Measurements from ENCODE around the gene EXO5. TPM values are rescaled to one million over a fixed set of nuclear protein-coding genes. Genes with fewer than 3 reads are reported as not detected.
"Not testable (repeated sequence)": the region's sequence is repeated elsewhere in the genome, so short reads cannot be mapped to it uniquely, and the experiment has no call there.

The EXO5 gene
- total and polyA plus RNA-seq, 5 donors, result 3.4 to 6.3 (median 4.7) TPM

DNA sequence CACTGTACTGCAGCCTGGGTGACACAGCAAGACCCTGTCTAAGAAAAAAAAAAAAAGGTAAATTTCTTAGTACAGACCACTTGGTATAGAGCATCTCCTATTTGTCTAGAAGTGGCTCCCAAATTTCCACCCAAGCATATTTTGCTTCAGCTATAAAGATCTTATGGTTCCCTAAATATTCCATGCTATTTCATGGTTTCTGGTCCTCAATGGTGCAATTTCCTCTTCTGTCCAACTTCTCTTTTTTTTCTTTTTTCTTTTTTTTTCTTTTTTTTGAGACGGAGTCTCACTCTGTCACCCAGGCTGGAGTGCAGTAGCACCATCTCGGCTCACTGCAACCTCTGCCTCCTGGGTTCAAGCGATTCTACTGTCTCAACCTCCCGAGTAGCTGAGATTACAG, 5.9 kb upstream of the EXO5 start:
- H3K27ac ChIP-seq (ENCODE audit: low read length); H3K4me1 ChIP-seq (ENCODE audit: control insufficient read depth, insufficient read depth, low read length); H3K9me3 ChIP-seq (ENCODE audit: control insufficient read depth, low read length); H3K4me3 ChIP-seq (ENCODE audit: low read length); DNase-seq; H3K27me3 ChIP-seq (ENCODE audit: control insufficient read depth, insufficient read depth); ATAC-seq; intact Hi-C loops (cut with DNase I): not testable (repeated sequence)
- 98% methylated on average over 4 of the region's 4 CpGs for WGBS

DNA sequence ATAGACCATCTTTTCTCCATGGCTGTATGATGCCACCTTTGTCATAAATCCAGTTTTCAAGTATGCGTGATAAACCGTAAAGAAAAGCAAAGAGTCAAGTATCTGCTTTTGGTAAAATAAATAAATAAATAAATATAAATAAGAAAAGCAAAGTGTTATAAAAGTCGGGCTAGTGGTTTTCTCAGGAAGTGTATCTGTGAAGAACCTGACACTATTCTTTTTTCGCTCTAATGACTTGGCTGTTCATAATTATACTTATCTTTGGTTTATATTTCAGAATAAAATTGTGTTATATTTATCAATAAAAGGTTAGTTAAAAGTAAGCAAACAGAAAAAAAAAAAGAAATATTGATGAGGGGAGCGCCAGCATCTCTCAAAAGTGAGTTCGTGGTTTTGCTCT, 594 bp upstream of the EXO5 start:
- DNase-seq, result no peak
- WGBS, result 65% methylated on average over 6 of the region's 6 CpGs
- H3K27ac ChIP-seq (ENCODE audit: low read length), result peak overlapping the region; percentile 79

DNA sequence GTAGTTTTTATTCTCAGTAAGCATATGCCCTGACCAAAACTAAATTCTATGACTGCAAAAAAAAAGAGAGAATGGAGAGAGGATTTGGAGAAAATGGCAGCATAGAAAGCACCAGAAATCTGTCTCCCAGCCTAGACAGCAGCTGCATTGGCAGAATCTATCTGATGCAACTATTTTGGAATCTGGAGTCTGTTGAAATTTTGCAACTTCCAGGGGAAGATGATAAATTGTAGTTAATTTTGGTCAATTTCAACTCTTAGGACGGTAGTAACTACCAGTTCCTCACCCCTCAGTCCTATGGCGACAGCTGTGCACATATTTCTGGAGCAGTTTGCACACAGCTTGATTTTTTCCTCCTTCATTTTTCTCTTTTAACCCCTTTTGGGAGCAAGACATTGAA, 10.9 kb downstream of the EXO5 start:
- intact Hi-C loops (cut with DNase I), result no loop called here
- Histone ChIP-seq H3K4me1 (ENCODE audit: control insufficient read depth, insufficient read depth, low read length) (no peaks in the 10 kb centered on the region), H3K4me3 (ENCODE audit: low read length) (no peak overlapping the region), H3K27ac (ENCODE audit: low read length) (no peak overlapping the region), H3K9me3 (ENCODE audit: control insufficient read depth, low read length) (no peaks in the 10 kb centered on the region), H3K27me3 (ENCODE audit: control insufficient read depth, insufficient read depth) (no peaks in the 10 kb centered on the region)
- ATAC-seq, result no peak
- no peak for DNase-seq
- WGBS, result 68% methylated on average over 2 of the region's 2 CpGs

More for the DNA sequence above, 594 bp upstream of the EXO5 start:
- ATAC-seq, result no peak
- Histone ChIP-seq H3K9me3 (ENCODE audit: control insufficient read depth, low read length) (no peaks in the 10 kb centered on the region), H3K27me3 (ENCODE audit: control insufficient read depth, insufficient read depth) (no peaks in the 10 kb centered on the region), H3K4me3 (ENCODE audit: low read length) (peak overlapping the region; percentile 84), H3K4me1 (ENCODE audit: control insufficient read depth, insufficient read depth, low read length) (peaks cover 3% of the 10 kb centered on the region)
- intact Hi-C loops (cut with DNase I), result no loop called here

DNA sequence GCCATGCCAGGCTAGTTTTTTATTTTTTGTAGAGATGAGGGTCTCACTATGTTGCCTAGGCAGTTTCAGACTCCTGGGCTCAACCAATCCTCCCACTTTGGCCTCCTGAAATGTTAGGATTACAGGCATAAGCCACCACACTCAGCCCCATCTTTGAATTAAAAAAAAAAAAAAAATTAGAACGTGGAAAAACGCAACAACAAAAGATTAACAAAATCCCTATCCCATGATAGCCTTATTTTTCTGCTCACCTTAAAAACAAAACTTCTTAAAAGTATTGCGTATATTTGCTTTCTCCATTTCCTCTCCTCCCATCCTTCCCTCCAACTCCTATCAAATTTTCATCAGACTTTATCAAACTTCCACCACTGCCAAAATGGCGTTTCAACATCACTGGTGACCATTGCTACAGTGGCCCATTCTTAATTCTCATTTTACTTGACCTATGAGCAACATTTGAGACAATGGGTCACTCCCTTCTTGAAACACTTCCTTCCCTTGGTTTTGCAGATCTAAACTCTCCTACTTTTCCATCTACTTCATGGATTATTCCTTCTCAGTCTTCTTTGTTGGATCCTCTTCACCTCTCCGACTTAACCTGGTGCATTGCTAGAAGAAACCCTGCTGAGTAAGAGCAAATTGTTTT, 22.3 kb downstream of the EXO5 start:
- Histone ChIP-seq H3K4me1 (ENCODE audit: control insufficient read depth, insufficient read depth, low read length) (no peaks in the 10 kb centered on the region), H3K27ac (ENCODE audit: low read length) (peak overlapping the region; percentile 90), H3K9me3 (ENCODE audit: control insufficient read depth, low read length) (no peaks in the 10 kb centered on the region), H3K4me3 (ENCODE audit: low read length) (peak overlapping the region; percentile 77), H3K27me3 (ENCODE audit: control insufficient read depth, insufficient read depth) (no peaks in the 10 kb centered on the region)
- WGBS, result 26% methylated on average over 5 of the region's 5 CpGs
- intact Hi-C loops (cut with DNase I), result no loop called here
- ATAC-seq, result peak; percentile 10 to 65
- no peak for DNase-seq

DNA sequence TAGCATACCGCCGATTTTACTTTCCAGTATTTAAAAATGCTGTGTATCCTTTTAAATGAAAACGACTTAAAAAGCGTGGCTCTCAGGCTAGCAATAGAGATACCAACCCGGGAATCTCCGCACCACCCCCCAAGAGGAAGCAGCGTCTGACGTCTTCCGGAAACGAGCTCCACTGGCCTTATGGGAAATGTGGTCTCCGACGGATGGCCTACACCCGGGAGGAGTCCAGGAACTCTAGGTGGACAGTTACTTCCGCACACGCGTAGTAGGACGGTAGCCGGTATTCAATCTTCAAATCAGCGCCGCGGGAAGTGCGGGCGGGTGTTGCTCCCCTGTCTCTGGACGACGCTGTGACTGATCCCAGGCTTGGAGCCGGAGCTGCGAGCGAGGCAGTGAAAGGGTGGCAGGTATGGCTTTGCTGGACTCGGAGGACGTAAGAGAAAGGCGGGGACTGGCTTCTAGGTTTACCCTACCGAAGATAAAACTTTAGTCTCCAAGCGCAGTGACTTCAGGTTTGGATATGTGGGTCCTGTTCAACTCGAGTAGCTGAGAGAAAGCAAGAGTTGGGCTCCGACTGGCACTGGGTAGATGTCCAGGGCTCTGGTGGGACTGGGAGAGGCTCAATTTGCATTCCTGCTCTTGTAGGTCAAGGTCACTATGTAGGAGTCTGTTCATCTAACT, 23.0 kb downstream of the EXO5 start, which contains the start of gene ZNF684:
Gene ZNF684 (plus strand): TSS at position 257 of the 681 bp plus-strand sequence. CDS start 1,530 bp downstream, outside the sequence.
- peak; percentile 99 to 100 for ATAC-seq
- WGBS, result under 1% methylated on average over 35 of the region's 35 CpGs

DNA sequence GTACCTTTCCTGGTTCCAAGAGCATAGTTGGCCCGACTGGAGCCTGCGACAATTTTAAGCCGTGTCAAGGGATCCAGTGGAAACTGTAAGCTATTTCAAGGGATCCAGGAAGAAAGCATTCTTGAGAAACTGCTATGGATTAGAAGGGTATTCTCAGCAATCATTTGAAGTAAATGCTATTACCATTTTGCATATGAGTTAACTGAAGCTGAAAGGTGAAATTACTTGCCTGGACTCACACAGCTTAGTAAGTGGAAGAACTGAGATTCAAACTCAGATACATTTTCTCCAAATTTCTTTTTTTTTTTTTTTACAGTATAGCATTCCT, 23.5 kb downstream of the EXO5 start:
- Histone ChIP-seq H3K4me3 (ENCODE audit: low read length) (peak overlapping the region; percentile 77), H3K27me3 (ENCODE audit: control insufficient read depth, insufficient read depth) (no peaks in the 10 kb centered on the region), H3K9me3 (ENCODE audit: control insufficient read depth, low read length) (no peaks in the 10 kb centered on the region), H3K4me1 (ENCODE audit: control insufficient read depth, insufficient read depth, low read length) (no peaks in the 10 kb centered on the region), H3K27ac (ENCODE audit: low read length) (peak overlapping the region; percentile 90)
- DNase-seq (no peak), ATAC-seq (no peak)
- intact Hi-C loops (cut with DNase I), result no loop called here
- WGBS, result 2% methylated on average over 3 of the region's 3 CpGs

More for the DNA sequence above, 23.0 kb downstream of the EXO5 start, which contains the start of gene ZNF684:
- H3K4me1 ChIP-seq (ENCODE audit: control insufficient read depth, insufficient read depth, low read length), result no peaks in the 10 kb centered on the region
- intact Hi-C loops (cut with DNase I), result no loop called here
- H3K9me3 ChIP-seq (ENCODE audit: control insufficient read depth, low read length), result no peaks in the 10 kb centered on the region
- peak; percentile 89 to 93 (median 90) for DNase-seq
- no peaks in the 10 kb centered on the region for H3K27me3 ChIP-seq (ENCODE audit: control insufficient read depth, insufficient read depth)
- H3K4me3 ChIP-seq (ENCODE audit: low read length), result peak within 1 kb of the TSS; percentile 77
- H3K27ac ChIP-seq (ENCODE audit: low read length), result peak within 1 kb of the TSS; percentile 90

DNA sequence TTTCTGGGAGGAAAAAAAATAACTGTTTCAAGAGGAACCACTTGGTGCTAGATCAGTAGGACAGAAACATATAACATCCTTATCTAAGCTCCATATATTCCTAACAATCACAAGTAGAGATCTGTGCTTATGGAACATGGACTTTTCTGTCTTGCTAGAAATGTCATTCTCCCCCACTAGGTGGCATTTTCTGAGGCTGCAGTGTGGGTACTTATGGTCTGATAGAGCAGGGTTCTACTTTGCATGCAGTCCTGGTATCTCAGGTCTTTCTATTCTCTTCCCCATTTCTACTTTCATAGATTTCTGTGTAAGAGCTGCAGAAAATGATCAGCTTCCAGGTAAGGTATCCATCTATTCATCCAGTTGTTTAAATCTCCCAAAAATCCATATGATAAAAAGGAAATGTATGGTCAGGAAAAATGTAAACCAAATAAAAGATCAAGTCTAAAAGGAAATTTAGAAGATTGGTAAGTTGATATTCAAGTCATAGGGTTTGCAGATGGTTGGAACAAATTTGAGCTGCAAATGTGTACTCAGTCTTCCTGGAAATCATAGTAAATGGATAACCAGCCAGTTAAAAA, 24.4 kb downstream of the EXO5 start:
- DNase-seq (no peak), ATAC-seq (no peak)
- H3K27ac ChIP-seq (ENCODE audit: low read length), result no peak overlapping the region
- H3K4me3 ChIP-seq (ENCODE audit: low read length), result no peak overlapping the region
- H3K9me3 ChIP-seq (ENCODE audit: control insufficient read depth, low read length), result no peaks in the 10 kb centered on the region
- H3K4me1 ChIP-seq (ENCODE audit: control insufficient read depth, insufficient read depth, low read length), result no peaks in the 10 kb centered on the region
- H3K27me3 ChIP-seq (ENCODE audit: control insufficient read depth, insufficient read depth), result no peaks in the 10 kb centered on the region
- intact Hi-C loops (cut with DNase I), result no loop called here

DNA sequence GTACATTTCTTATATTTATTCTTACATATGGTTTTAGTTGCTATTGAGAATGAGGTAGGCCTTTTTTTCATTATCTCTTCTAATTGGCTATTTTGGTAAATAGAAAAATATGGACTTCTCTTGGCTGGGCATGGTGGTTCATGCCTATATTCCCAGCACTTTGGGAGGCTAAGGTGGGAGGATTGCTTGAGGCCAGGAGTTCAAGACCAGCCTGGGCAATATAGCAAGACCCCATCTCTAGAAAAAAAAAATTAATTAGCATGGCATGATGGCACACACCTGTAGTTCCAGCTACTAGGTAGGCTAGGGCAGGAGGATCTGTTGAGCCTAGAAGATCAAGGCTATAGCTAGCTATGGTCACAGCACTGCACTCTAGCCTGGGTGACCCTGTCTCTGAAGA, 26.0 kb downstream of the EXO5 start:
- ATAC-seq, result no peak
- Histone ChIP-seq H3K4me1 (ENCODE audit: control insufficient read depth, insufficient read depth, low read length) (no peaks in the 10 kb centered on the region), H3K9me3 (ENCODE audit: control insufficient read depth, low read length) (no peaks in the 10 kb centered on the region), H3K4me3 (ENCODE audit: low read length) (no peak overlapping the region), H3K27ac (ENCODE audit: low read length) (no peak overlapping the region), H3K27me3 (ENCODE audit: control insufficient read depth, insufficient read depth) (no peaks in the 10 kb centered on the region)
- intact Hi-C loops (cut with DNase I), result no loop called here
- DNase-seq, result no peak

DNA sequence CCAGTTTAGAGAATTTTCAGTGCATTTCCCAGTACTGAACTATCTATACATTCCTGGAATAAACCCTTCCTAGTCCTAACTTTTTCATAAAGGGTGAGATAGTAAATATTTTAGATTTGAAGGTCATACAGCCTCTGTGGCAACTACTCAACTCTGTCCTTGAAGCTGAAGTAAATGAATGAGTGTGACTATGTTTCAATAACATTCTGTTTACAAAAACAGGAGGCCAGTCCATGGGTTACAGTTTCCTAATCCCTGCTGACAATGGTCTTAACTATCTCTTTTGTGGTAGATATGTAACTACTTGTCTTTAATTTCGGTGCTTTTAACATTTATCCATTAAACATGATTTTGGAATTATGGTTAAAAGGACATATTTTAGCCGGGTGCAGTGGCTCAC, 27.2 kb downstream of the EXO5 start:
- no peak for DNase-seq
- intact Hi-C loops (cut with DNase I), result no loop called here
- Histone ChIP-seq H3K9me3 (ENCODE audit: control insufficient read depth, low read length) (no peaks in the 10 kb centered on the region), H3K4me1 (ENCODE audit: control insufficient read depth, insufficient read depth, low read length) (no peaks in the 10 kb centered on the region), H3K27me3 (ENCODE audit: control insufficient read depth, insufficient read depth) (no peaks in the 10 kb centered on the region), H3K4me3 (ENCODE audit: low read length) (no peak overlapping the region), H3K27ac (ENCODE audit: low read length) (no peak overlapping the region)
- ATAC-seq, result no peak
- WGBS, result 97% methylated on average over 2 of the region's 2 CpGs

DNA sequence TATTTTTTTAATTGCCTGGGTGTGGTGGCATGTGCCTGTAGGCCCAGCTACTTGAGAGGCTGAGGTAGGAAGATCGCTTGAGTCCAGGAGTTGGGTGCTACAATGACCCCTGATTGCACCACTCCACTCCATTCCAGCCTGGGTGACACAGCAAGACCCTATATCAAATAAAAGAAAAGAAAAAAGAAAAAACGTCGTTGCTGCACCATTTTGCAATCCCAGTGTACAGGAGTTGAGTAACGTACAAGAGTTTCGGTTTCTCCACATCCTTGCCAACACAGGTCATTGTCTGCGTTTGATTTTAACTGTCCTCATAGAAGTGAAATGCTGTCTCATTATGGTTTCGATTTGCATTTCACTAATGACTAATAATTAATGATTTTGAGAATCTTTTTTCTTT, 30.8 kb downstream of the EXO5 start:
- whole genome bisulfite sequencing, result 81% methylated on average over 7 of the region's 7 CpGs
- intact Hi-C loops (cut with DNase I), result no loop called here
- H3K27ac ChIP-seq (ENCODE audit: low read length), result no peak overlapping the region
- H3K4me3 ChIP-seq (ENCODE audit: low read length), result no peak overlapping the region
- DNase-seq (no peak), ATAC-seq (no peak)
- H3K9me3 ChIP-seq (ENCODE audit: control insufficient read depth, low read length), result no peaks in the 10 kb centered on the region
- H3K27me3 ChIP-seq (ENCODE audit: control insufficient read depth, insufficient read depth), result no peaks in the 10 kb centered on the region
- no peaks in the 10 kb centered on the region for H3K4me1 ChIP-seq (ENCODE audit: control insufficient read depth, insufficient read depth, low read length)

DNA sequence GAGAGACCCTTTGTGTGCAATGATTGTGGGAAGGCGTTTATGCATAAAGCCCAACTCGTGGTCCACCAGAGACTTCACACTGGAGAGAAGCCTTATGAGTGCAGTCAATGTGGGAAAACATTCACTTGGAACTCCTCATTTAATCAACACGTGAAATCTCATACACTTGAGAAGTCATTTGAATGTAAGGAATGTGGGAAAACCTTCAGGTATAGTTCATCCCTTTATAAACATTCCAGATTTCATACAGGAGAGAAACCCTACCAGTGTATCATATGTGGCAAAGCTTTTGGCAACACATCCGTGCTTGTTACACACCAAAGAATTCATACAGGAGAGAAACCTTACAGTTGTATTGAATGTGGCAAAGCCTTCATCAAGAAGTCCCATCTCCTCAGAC, 38.4 kb downstream of the EXO5 start:
- H3K27me3 ChIP-seq (ENCODE audit: control insufficient read depth, insufficient read depth), result no peaks in the 10 kb centered on the region
- H3K9me3 ChIP-seq (ENCODE audit: control insufficient read depth, low read length), result no peaks in the 10 kb centered on the region
- H3K27ac ChIP-seq (ENCODE audit: low read length), result no peak overlapping the region
- no peak overlapping the region for H3K4me3 ChIP-seq (ENCODE audit: low read length)
- H3K4me1 ChIP-seq (ENCODE audit: control insufficient read depth, insufficient read depth, low read length), result no peaks in the 10 kb centered on the region
- intact Hi-C loops (cut with DNase I), result no loop called here
- WGBS, result over 99% methylated on average over 4 of the region's 4 CpGs
- DNase-seq (no peak), ATAC-seq (no peak)
